Body of pancreas (tissue), 4 donors: ENCODE measurements around the gene ACVR1C.

Source experiments
- POLR2A ChIP-seq, 3 donors: fragments of 450-650 bp; IDR thresholded peaks; one replicate each; pipeline ENCODE4 v1.6.1; 2016; ENCODE audit warnings: antibody characterized with exemption in 3 of 3, mild to moderate bottlenecking in 2 of 3
- TF ChIP-seq, protein P1 (sequence below), 7 experiments: fragments of 450-650 bp in 4 of 7; fragments of 200-600 bp in 3 of 7; sonication (generic) in 3 of 7; IDR thresholded peaks; one replicate each; pipeline ENCODE4 v1.5.1; 2016 to 2019; ENCODE audit warnings: antibody characterized with exemption in 7 of 7

DNA sequence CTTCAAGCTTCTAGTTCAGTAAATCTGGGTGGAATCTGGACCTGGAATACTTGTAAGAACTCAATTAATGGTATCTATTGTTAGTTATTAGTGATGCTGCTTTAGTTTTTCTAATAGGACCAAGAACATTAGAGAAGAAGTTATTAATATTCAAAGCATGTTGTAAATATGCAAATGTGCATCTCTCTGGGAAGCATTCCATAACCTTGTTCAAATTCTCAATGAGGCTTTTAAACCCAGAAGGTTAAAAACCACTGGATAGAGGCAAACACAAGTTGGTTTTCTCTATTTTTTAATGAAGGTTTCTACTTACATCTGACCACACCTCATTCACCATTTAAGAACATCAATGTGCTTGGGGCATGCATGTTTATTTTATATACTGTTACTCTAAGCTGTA is 16.1 kb upstream of the ACVR1C start:
- no peak for TF ChIP-seq POLR2A (IDR thresholded peaks at IDR 0.05)
- TF ChIP-seq, protein P1, sequence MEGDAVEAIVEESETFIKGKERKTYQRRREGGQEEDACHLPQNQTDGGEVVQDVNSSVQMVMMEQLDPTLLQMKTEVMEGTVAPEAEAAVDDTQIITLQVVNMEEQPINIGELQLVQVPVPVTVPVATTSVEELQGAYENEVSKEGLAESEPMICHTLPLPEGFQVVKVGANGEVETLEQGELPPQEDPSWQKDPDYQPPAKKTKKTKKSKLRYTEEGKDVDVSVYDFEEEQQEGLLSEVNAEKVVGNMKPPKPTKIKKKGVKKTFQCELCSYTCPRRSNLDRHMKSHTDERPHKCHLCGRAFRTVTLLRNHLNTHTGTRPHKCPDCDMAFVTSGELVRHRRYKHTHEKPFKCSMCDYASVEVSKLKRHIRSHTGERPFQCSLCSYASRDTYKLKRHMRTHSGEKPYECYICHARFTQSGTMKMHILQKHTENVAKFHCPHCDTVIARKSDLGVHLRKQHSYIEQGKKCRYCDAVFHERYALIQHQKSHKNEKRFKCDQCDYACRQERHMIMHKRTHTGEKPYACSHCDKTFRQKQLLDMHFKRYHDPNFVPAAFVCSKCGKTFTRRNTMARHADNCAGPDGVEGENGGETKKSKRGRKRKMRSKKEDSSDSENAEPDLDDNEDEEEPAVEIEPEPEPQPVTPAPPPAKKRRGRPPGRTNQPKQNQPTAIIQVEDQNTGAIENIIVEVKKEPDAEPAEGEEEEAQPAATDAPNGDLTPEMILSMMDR (IDR thresholded peaks at IDR 0.05) = no peak
